RWPE2 (cell line): ENCODE results near the gene MIPOL1.

Experiments used
- ATAC-seq: fragments of 200-7000 bp; cut with Tn5 transposase; 3 replicates; pipeline ENCODE4 v1.9.1; 2021; ENCODE audit warnings: low read depth
- DNase-seq: peaks from one replicate; pipeline ENCODE4 v3.0.0-alpha.2; 2020; ENCODE audit warnings: low spot score
- H3K27ac ChIP-seq: fragments of 450-650 bp; 2 replicates; pipeline ENCODE4 v1.5.1; 2017; ENCODE audit warnings: mild to moderate bottlenecking; ENCODE audit not compliant: poor library complexity, severe bottlenecking
- H3K27me3 ChIP-seq: fragments of 250-450 bp; sonication (Bioruptor Pico); 2 replicates; pipeline ENCODE4 v1.5.1; 2021; ENCODE audit warnings: mild to moderate bottlenecking, moderate library complexity; ENCODE audit not compliant: insufficient read depth, poor library complexity, severe bottlenecking
- H3K36me3 ChIP-seq: fragments of 250-450 bp; sonication (Bioruptor Pico); 2 replicates; pipeline ENCODE4 v1.5.1; 2020; ENCODE audit warnings: low read depth, mild to moderate bottlenecking, moderate library complexity
- H3K4me1 ChIP-seq: fragments of 250-450 bp; sonication (Bioruptor Pico); 2 replicates; pipeline ENCODE4 v1.5.1; 2021; ENCODE audit warnings: mild to moderate bottlenecking, moderate library complexity; ENCODE audit not compliant: insufficient read depth, poor library complexity, severe bottlenecking
- H3K4me3 ChIP-seq: fragments of 250-450 bp; sonication (Bioruptor Pico); 2 replicates; pipeline ENCODE4 v1.5.1; 2021; ENCODE audit warnings: mild to moderate bottlenecking, moderate library complexity; ENCODE audit not compliant: severe bottlenecking
- H3K9me3 ChIP-seq: fragments of 250-450 bp; sonication (Bioruptor Pico); 2 replicates; pipeline ENCODE4 v1.5.1; 2021; ENCODE audit warnings: mild to moderate bottlenecking, moderate library complexity; ENCODE audit not compliant: severe bottlenecking
- TF ChIP-seq, protein P1 (sequence below): fragments of 450-650 bp; IDR thresholded peaks from one replicate; pipeline ENCODE4 v1.5.1; 2017; ENCODE audit warnings: mild to moderate bottlenecking, moderate library complexity; ENCODE audit not compliant: poor library complexity, severe bottlenecking

Gene MIPOL1

DNA sequence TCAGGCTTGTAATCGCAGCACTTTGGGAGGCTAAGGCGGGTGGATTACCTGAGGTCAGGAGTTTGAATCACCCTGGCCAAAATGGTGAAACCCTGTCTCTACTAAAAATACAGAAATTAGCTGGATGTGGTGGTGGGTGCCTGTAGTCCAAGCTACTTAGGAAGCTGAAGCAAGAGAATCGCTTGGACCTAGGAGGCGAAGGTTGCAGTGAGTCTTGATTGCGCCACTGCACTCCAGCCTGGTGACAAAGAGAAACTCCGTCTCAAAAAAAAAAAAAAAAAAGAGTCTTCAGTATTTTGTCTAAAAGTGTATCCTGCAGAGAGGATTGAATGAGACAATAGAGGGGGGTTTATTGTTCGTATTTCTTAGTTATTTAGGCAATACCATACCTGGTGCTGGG is 372.0 kb downstream of the MIPOL1 start:
- TF ChIP-seq, protein P1, sequence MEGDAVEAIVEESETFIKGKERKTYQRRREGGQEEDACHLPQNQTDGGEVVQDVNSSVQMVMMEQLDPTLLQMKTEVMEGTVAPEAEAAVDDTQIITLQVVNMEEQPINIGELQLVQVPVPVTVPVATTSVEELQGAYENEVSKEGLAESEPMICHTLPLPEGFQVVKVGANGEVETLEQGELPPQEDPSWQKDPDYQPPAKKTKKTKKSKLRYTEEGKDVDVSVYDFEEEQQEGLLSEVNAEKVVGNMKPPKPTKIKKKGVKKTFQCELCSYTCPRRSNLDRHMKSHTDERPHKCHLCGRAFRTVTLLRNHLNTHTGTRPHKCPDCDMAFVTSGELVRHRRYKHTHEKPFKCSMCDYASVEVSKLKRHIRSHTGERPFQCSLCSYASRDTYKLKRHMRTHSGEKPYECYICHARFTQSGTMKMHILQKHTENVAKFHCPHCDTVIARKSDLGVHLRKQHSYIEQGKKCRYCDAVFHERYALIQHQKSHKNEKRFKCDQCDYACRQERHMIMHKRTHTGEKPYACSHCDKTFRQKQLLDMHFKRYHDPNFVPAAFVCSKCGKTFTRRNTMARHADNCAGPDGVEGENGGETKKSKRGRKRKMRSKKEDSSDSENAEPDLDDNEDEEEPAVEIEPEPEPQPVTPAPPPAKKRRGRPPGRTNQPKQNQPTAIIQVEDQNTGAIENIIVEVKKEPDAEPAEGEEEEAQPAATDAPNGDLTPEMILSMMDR, result no peak
- H3K27me3 ChIP-seq, result no peaks in the 10 kb centered on the region
- H3K9me3 ChIP-seq, result no peaks in the 10 kb centered on the region
- H3K4me1 ChIP-seq, result peaks cover 26% of the 10 kb centered on the region
- H3K27ac ChIP-seq, result no peak overlapping the region
- no peak overlapping the region for H3K4me3 ChIP-seq
- ATAC-seq (no peak), DNase-seq (no peak)
- H3K36me3 ChIP-seq, result no peaks in the 10 kb centered on the region

- TF ChIP-seq, protein P1, result no peak
- H3K36me3 ChIP-seq, result no peaks in the 10 kb centered on the region
- H3K27ac ChIP-seq, result no peak overlapping the region
- H3K4me1 ChIP-seq, result peaks cover 25% of the 10 kb centered on the region
- H3K4me3 ChIP-seq, result no peak overlapping the region
- DNase-seq, result no peak
- ATAC-seq, result no peak
- H3K9me3 ChIP-seq, result no peaks in the 10 kb centered on the region
- H3K27me3 ChIP-seq, result no peaks in the 10 kb centered on the region
These were observed 373.7 kb downstream of the MIPOL1 start for GRCh38 chr14:37571391-37571790.

GRCh38 chr14:37573356-37573755 is 375.6 kb downstream of the MIPOL1 start:
- Histone ChIP-seq H3K4me1 (peaks cover 5% of the 10 kb centered on the region), H3K36me3 (no peaks in the 10 kb centered on the region), H3K27ac (no peak overlapping the region), H3K4me3 (no peak overlapping the region), H3K9me3 (no peaks in the 10 kb centered on the region), H3K27me3 (no peaks in the 10 kb centered on the region)
- no peak for DNase-seq
- ATAC-seq, result peak; percentile 38; the same call in 1 of the 3 replicates
- TF ChIP-seq, protein P1, result no peak

GRCh38 chr14:37579274-37579673 is 381.5 kb downstream of the MIPOL1 start:
- H3K27me3 ChIP-seq, result no peaks in the 10 kb centered on the region
- ATAC-seq (no peak), DNase-seq (no peak)
- no peaks in the 10 kb centered on the region for H3K9me3 ChIP-seq
- peak overlapping the region; percentile 93 for H3K27ac ChIP-seq
- TF ChIP-seq, protein P1, result no peak
- no peak overlapping the region for H3K4me3 ChIP-seq
- peaks cover 40% of the 10 kb centered on the region for H3K4me1 ChIP-seq
- H3K36me3 ChIP-seq, result no peaks in the 10 kb centered on the region

DNA sequence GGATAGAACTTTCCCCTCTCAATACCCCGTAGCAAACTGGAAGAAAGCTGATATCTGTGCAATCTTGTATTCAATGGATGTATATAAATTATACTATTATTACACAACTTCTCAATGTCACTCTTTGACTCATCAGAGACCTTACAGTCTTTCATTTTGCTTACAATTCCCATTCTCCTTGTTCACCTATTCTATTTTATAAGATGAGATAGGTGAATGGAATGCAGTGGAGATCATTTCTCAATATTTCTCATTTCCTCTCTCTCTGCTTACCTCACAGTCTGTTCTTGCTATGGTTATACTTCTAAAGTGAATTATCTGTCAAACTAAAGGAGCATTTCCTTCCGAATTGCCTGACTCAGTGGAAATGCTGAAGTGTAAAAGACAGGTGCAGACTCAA is 382.4 kb downstream of the MIPOL1 start:
- DNase-seq (no peak), ATAC-seq (peak; percentile 73)
- H3K4me3 ChIP-seq, result no peak overlapping the region
- H3K4me1 ChIP-seq, result peaks cover 49% of the 10 kb centered on the region
- no peaks in the 10 kb centered on the region for H3K9me3 ChIP-seq
- H3K27ac ChIP-seq, result peak overlapping the region; percentile 93
- TF ChIP-seq, protein P1, result no peak
- no peaks in the 10 kb centered on the region for H3K27me3 ChIP-seq
- H3K36me3 ChIP-seq, result no peaks in the 10 kb centered on the region
